ENCODE results near the gene MPND.

- no peak for TF ChIP-seq CTCF (conservative IDR thresholded peaks at IDR 0.05; ENCODE audit: low read depth, low read length)
- TF ChIP-seq EZH2 (IDR thresholded peaks at IDR 0.05; ENCODE audit: borderline replicate concordance, low read depth, low read length, poor library complexity, severe bottlenecking): no peak
Observed at GRCh38 chr19:4334929-4335570, 8.3 kb upstream of the MPND start.

Measured in A673 (cell line).